BJ (cell line): ENCODE measurements around the gene HDDC3. TPM values are rescaled to one million over a fixed set of nuclear protein-coding genes. Genes with fewer than 3 reads are reported as not detected.

Source experiments
- CTCF ChIA-PET: fragments of 350-600 bp; formaldehyde crosslinking; extraction: SDS; loops from one replicate; lab custom pipeline; 2021; ENCODE audit warnings: antibody characterized with exemption, inconsistent platforms; lab: Yijun Ruan, JAX
- POLR2A ChIA-PET: fragments of 300-600 bp; sonication (Branson Sonifier 250); formaldehyde crosslinking; extraction: SDS; loops from one replicate; lab custom pipeline; 2021; ENCODE audit warnings: antibody characterized with exemption; lab: Charles Lee
- DNase-seq: peaks from one replicate; pipeline ENCODE4 v3.0.0-alpha.2; 2011; ENCODE audit warnings: low read depth
- H3K27me3 ChIP-seq: 2 replicates; pipeline ENCODE4 v1.6.0; 2011; ENCODE audit warnings: low read length; ENCODE audit not compliant: control insufficient read depth, insufficient read depth
- H3K36me3 ChIP-seq: 2 replicates; pipeline ENCODE4 v1.5.1; 2011; ENCODE audit warnings: low read length; ENCODE audit not compliant: control insufficient read depth, insufficient read depth
- H3K4me3 ChIP-seq: 2 replicates; pipeline ENCODE4 v1.5.1; 2011; ENCODE audit warnings: low read depth, mild to moderate bottlenecking, control low read depth, low read length
- polyA plus RNA-seq: library from polyadenylated mRNA; depleted of rRNA; stranded (reverse); fragments of >200 nt; gene quantifications from 2 replicates; pipeline ENCODE4 v1.2.3, GENCODE V29; 2011
- TF ChIP-seq, protein P1 (sequence below): IDR thresholded peaks from 2 replicates; pipeline ENCODE4 v1.5.1; 2011; ENCODE audit warnings: low read depth, mild to moderate bottlenecking, control low read depth, inconsistent platforms, low read length, moderate library complexity; ENCODE audit not compliant: insufficient read depth

The HDDC3 gene
- polyA plus RNA-seq, 1 experiment: 12.3 TPM

DNA sequence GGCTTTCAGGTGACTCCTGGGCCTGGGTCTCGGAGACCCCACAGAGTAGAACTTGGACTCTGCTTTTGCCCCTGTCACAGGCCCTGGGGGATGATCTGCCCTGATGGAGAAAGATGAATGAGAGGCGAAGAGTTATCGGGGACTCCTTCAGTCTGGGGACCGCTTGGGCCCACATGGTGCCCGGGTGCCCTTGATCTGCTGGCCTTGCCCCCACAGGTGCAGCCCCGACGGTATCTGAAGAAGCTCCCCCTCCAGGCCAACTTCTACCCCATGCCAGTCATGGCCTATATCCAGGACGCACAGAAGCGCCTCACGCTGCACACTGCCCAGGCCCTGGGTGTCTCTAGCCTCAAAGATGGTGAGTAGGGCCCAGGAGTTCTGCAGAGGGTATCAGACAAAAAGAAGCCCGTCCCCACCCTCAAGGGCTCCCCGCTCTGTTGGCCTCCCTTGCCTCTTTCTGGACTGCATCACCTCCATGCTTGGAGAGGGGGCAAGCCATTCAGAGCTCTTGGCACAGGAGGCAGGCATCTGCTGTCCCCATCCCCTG is 18.9 kb downstream of the HDDC3 start:
- ChIA-PET CTCF (interaction anchor here (0.7 to 2.0 kb wide), 4 partner anchors 8 to 20 kb away, joined by 3 to 7 read pairs (median 5); partner anchors contain the start of genes HDDC3 and MAN2A2), POLR2A (no interaction called here)
- H3K27me3 ChIP-seq: no peaks in the 10 kb centered on the region
- TF ChIP-seq, protein P1, sequence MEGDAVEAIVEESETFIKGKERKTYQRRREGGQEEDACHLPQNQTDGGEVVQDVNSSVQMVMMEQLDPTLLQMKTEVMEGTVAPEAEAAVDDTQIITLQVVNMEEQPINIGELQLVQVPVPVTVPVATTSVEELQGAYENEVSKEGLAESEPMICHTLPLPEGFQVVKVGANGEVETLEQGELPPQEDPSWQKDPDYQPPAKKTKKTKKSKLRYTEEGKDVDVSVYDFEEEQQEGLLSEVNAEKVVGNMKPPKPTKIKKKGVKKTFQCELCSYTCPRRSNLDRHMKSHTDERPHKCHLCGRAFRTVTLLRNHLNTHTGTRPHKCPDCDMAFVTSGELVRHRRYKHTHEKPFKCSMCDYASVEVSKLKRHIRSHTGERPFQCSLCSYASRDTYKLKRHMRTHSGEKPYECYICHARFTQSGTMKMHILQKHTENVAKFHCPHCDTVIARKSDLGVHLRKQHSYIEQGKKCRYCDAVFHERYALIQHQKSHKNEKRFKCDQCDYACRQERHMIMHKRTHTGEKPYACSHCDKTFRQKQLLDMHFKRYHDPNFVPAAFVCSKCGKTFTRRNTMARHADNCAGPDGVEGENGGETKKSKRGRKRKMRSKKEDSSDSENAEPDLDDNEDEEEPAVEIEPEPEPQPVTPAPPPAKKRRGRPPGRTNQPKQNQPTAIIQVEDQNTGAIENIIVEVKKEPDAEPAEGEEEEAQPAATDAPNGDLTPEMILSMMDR: no peak
- DNase-seq: no peak
- no peak overlapping the region for H3K4me3 ChIP-seq
- H3K36me3 ChIP-seq: peaks cover 37% of the 10 kb centered on the region

DNA sequence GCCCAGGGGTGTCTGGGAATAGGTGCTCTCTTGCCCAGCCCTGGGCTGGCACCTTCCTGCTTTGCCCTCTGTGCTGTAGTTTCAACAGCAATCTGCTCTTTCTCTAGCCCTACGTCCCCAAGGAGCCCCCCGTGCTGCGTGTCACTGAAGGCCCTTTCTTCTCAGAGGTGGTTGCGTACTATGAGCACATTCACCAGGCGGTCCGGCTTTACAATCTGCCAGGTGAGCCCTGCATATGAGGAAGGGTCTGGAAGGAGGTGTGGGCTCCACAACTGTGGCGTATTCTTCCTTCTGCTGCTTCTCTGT is 19.6 kb downstream of the HDDC3 start:
- TF ChIP-seq, protein P1: no peak
- CTCF ChIA-PET: interaction anchor here (1.7 kb wide), 1 partner anchor 10 kb away, joined by 9 read pairs; the partner anchor contains the start of gene MAN2A2
- H3K36me3 ChIP-seq: peaks cover 30% of the 10 kb centered on the region
- H3K4me3 ChIP-seq: no peak overlapping the region
- H3K27me3 ChIP-seq: no peaks in the 10 kb centered on the region
- no peak for DNase-seq
- POLR2A ChIA-PET: no interaction called here

DNA sequence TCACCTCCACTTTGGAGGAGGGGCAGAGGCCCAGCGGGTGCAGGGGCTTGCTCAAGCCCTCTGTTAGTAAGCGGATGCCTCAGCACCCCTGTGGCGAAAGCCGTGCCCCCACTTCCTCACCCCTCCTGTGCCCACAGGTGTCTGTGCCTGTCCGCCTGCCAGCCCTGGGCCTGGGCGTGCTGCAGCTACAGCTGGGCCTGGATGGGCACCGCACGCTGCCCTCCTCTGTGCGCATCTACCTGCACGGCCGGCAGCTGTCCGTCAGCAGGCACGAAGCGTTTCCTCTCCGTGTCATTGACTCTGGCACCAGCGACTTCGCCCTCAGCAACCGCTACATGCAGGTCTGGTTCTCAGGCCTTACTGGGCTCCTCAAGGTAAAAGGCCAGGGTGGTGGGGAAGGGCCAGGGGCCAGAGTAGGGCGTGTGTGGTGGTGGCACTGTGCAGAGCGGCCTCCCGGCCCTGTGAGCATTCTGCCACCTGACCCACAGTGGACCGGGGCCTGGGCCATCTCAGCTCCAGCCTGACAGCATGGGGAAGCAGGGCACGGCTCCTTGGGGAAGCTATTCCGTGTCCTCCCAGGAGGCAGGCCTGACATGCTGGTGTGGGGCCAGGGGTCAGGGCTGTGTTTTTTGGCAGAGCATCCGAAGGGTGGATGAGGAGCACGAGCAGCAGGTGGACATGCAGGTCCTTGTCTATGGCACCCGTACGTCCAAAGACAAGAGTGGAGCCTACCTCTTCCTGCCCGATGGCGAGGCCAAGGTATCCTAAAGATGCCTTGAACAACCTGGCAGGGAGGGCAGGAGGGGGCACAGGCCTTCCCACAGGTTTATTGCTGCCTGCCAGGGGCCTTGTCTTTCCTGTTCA is 20.2 kb downstream of the HDDC3 start:
- ChIA-PET POLR2A (no interaction called here), CTCF (interaction anchor here (1.2 to 1.7 kb wide), 2 partner anchors 9 to 18 kb away, joined by 7 to 9 read pairs; partner anchors contain the start of gene MAN2A2)
- DNase-seq: no peak
- TF ChIP-seq, protein P1: no peak
- Histone ChIP-seq H3K36me3 (peaks cover 27% of the 10 kb centered on the region), H3K27me3 (no peaks in the 10 kb centered on the region), H3K4me3 (no peak overlapping the region)

DNA sequence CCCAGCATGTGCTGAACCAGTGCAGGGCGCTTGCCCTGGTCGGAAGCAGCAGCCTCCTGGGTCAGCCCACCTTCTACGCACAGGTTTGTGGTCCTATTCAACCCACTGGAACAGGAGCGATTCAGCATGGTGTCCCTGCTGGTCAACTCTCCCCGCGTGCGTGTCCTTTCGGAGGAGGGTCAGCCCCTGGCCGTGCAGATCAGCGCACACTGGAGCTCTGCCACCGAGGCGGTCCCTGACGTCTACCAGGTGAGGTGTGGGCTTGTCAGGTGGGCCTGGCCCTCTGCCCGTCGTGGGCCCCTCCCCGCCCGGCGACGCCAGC is 21.1 kb downstream of the HDDC3 start:
- TF ChIP-seq, protein P1: no peak
- H3K36me3 ChIP-seq: peaks cover 32% of the 10 kb centered on the region
- ChIA-PET CTCF (interaction anchor here (1.2 kb wide), 1 partner anchor 19 kb away, joined by 7 read pairs; no protein-coding TSS in a partner anchor), POLR2A (no interaction called here)
- DNase-seq: no peak
- H3K27me3 ChIP-seq: no peaks in the 10 kb centered on the region
- H3K4me3 ChIP-seq: no peak overlapping the region

DNA sequence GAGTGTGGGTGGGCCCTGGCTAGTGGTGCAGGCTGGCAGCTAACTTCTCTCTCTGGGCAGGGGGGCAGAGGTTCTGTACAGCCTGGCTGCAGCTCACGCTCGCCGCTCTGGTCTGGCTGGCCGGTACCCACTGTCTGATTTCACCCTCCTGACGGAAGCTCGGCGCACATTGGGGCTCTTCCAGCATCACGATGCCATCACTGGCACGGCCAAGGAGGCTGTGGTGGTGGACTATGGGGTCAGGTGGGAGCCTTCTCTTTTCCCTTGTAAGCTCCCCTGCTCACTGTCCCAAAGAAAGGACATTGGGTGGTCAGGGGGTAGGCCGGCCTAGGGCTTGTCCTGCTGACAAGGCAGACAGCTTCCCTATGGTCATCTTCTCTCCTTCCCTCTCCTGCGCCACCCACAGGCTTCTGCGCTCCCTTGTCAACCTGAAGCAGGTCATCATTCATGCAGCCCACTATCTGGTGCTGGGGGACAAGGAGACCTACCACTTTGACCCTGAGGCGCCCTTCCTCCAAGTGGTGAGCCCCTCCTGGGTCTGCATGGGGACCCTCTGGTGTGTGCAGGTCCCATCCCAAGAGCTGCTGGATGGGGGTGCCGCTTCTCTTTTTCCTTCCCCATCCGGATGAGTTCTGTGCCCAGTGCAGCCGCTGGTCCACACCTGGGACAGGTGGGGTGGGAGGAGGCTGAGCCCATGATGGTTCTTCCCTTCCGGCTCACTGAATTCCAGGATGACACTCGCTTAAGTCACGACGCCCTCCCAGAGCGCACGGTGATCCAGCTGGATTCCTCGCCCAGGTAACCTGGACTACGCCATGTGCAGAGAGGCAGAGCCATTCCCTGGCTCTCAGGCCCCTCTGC is 21.7 kb downstream of the HDDC3 start:
- H3K36me3 ChIP-seq: peaks cover 34% of the 10 kb centered on the region
- CTCF ChIA-PET: no interaction called here

More for the DNA sequence above, 21.7 kb downstream of the HDDC3 start:
- no peak for DNase-seq
- POLR2A ChIA-PET: no interaction called here
- Histone ChIP-seq H3K27me3 (no peaks in the 10 kb centered on the region), H3K4me3 (no peak overlapping the region)
- TF ChIP-seq, protein P1: no peak
